Keratinocyte (primary cell): Measurements from ENCODE around the gene NACAD. TPM values are rescaled to one million over a fixed set of nuclear protein-coding genes. Genes with fewer than 3 reads are reported as not detected.

Experiments
- DNase-seq: peaks from one replicate; pipeline ENCODE4 v3.0.0-alpha.2; 2011; ENCODE audit warnings: low read depth, missing footprints, low spot score
- FAIRE-seq: peaks from 2 replicates; lab custom pipeline; 2011; peaks lifted over from hg19 to GRCh38; lab: Jason Lieb, UNC
- H2AFZ ChIP-seq: 2 replicates; pipeline ENCODE4 v1.6.0; 2012; ENCODE audit warnings: low read length, control low read depth, inconsistent platforms; ENCODE audit not compliant: control insufficient read depth
- H3K27ac ChIP-seq: 2 replicates; pipeline ENCODE4 v1.5.1; 2011; ENCODE audit warnings: low read length; ENCODE audit not compliant: control insufficient read depth, insufficient read depth
- H3K27me3 ChIP-seq: 3 replicates; pipeline ENCODE4 v1.6.0; 2011; ENCODE audit warnings: low read length; ENCODE audit not compliant: control insufficient read depth, insufficient read depth; ENCODE audit errors: extremely low read depth
- H3K36me3 ChIP-seq, 2 experiments: 2 replicates in 1 of 2; 3 replicates in 1 of 2; pipeline ENCODE4 v1.5.1; 2011; ENCODE audit warnings: low read length in 2 of 2, mild to moderate bottlenecking in 1 of 2; ENCODE audit not compliant: control insufficient read depth in 2 of 2, insufficient read depth in 2 of 2; ENCODE audit errors: extremely low read depth in 1 of 2
- H3K4me1 ChIP-seq: 3 replicates; pipeline ENCODE4 v1.5.1; 2011; ENCODE audit warnings: low read length; ENCODE audit not compliant: control insufficient read depth, insufficient read depth; ENCODE audit errors: extremely low read depth
- H3K4me2 ChIP-seq: 3 replicates; pipeline ENCODE4 v1.6.0; 2011; ENCODE audit warnings: low read depth, low read length; ENCODE audit not compliant: control insufficient read depth, insufficient read depth; ENCODE audit errors: extremely low read depth
- H3K4me3 ChIP-seq, 3 experiments: fragments of 200-600 bp in 1 of 3; sonication (generic) in 1 of 3; 2 replicates in 2 of 3; 3 replicates in 1 of 3; pipeline ENCODE4 v1.5.1; 2011 to 2016; ENCODE audit warnings: low read length in 3 of 3, mild to moderate bottlenecking in 3 of 3, control low read depth in 2 of 3, inconsistent platforms in 1 of 3, low read depth in 1 of 3, mixed read lengths in 1 of 3, mixed run types in 1 of 3, moderate library complexity in 1 of 3; ENCODE audit not compliant: control insufficient read depth in 2 of 3, insufficient read depth in 2 of 3; ENCODE audit errors: extremely low read depth in 1 of 3
- H3K79me2 ChIP-seq: 2 replicates; pipeline ENCODE4 v1.6.0; 2012; ENCODE audit warnings: low read length; ENCODE audit not compliant: control insufficient read depth, insufficient read depth
- H3K9ac ChIP-seq: 3 replicates; pipeline ENCODE4 v1.6.0; 2011; ENCODE audit warnings: low read length; ENCODE audit not compliant: control insufficient read depth, insufficient read depth; ENCODE audit errors: extremely low read depth
- H3K9me1 ChIP-seq: 3 replicates; pipeline ENCODE4 v1.6.0; 2011; ENCODE audit warnings: low read length; ENCODE audit not compliant: control insufficient read depth, insufficient read depth; ENCODE audit errors: extremely low read depth
- H3K9me3 ChIP-seq: 2 replicates; pipeline ENCODE4 v1.5.1; 2012; ENCODE audit warnings: low read depth, low read length; ENCODE audit not compliant: control insufficient read depth
- H4K20me1 ChIP-seq: 3 replicates; pipeline ENCODE4 v1.6.0; 2011; ENCODE audit warnings: low read length; ENCODE audit not compliant: control insufficient read depth, insufficient read depth; ENCODE audit errors: extremely low read depth
- EZH2 ChIP-seq: IDR thresholded peaks from one replicate; pipeline ENCODE4 v1.6.1; 2012; ENCODE audit warnings: inconsistent platforms, mild to moderate bottlenecking, low read length, moderate library complexity
- dilution Hi-C: fragments of 300-500 bp; cut with MboI; formaldehyde crosslinking; loops from one replicate; pipeline ENCODE4 v1.7.0; 2020; ENCODE audit warnings: low sequenced_read_pairs; ENCODE audit not compliant: extremely low pct_ligation_motif_present
- polyA plus RNA-seq, 5 experiments: library from polyadenylated mRNA; depleted of rRNA in 3 of 5; stranded (reverse) in 3 of 5; stranded (forward) in 1 of 5; unstranded in 1 of 5; fragments of >200 nt; gene quantifications; 1 replicate in 1 of 5; 2 replicates in 3 of 5; 3 replicates in 1 of 5; pipeline versions ENCODE4 v1.2.1 to v1.2.3, GENCODE V29; 2011 to 2012; ENCODE audit warnings: missing spikeins in 2 of 5, low read depth in 1 of 5, low replicate concordance in 1 of 5
- TF ChIP-seq, protein P1 (sequence below), 3 experiments: IDR thresholded peaks in 1 of 3; conservative IDR thresholded peaks in 1 of 3; optimal IDR thresholded peaks in 1 of 3; 2 replicates in 2 of 3; 3 replicates in 1 of 3; pipeline versions ENCODE3 to v1.5.1; 2011; ENCODE audit warnings: low read length in 3 of 3, mild to moderate bottlenecking in 3 of 3, moderate library complexity in 2 of 3, control low read depth in 1 of 3, inconsistent platforms in 1 of 3; ENCODE audit not compliant: insufficient read depth in 2 of 3; ENCODE audit errors: extremely low read depth in 1 of 3

Gene NACAD
- polyA plus RNA-seq, 1 donor (not counting 4 experiments of a cell fraction or from before 2014, with no cell fraction given), result 0.14 TPM

DNA sequence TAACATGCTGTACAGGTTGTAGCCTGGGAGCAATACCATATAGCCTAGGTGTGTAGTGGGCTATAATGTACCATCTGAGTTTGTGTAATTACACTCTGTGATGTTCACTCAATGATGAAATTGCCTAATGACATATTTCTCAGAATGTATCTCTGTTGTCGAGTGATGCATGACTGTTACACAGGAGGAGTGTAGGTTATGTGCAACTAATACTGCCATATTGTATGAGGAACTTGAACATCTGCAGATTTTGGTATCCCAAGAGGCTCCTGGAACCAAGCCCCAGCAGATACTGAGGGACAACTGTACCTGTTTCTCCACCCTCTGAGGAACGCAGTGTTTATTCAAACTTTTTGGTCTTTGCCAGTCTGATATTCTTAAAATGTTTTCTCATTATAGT, 38.6 kb downstream of the NACAD start:
- DNase-seq (no peak), FAIRE-seq (no peak)
- H3K27ac ChIP-seq, result no peak overlapping the region
- H2AFZ ChIP-seq, result no peak overlapping the region
- H3K36me3 ChIP-seq, result peaks cover 3 to 14% of the 10 kb centered on the region in 2 experiments
- no peak overlapping the region for H3K9ac ChIP-seq
- H3K9me3 ChIP-seq, result no peaks in the 10 kb centered on the region
- peaks cover 12% of the 10 kb centered on the region for H3K4me1 ChIP-seq
- TF ChIP-seq, protein P1, sequence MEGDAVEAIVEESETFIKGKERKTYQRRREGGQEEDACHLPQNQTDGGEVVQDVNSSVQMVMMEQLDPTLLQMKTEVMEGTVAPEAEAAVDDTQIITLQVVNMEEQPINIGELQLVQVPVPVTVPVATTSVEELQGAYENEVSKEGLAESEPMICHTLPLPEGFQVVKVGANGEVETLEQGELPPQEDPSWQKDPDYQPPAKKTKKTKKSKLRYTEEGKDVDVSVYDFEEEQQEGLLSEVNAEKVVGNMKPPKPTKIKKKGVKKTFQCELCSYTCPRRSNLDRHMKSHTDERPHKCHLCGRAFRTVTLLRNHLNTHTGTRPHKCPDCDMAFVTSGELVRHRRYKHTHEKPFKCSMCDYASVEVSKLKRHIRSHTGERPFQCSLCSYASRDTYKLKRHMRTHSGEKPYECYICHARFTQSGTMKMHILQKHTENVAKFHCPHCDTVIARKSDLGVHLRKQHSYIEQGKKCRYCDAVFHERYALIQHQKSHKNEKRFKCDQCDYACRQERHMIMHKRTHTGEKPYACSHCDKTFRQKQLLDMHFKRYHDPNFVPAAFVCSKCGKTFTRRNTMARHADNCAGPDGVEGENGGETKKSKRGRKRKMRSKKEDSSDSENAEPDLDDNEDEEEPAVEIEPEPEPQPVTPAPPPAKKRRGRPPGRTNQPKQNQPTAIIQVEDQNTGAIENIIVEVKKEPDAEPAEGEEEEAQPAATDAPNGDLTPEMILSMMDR (optimal IDR thresholded peaks at IDR 0.05 in 1 of 3, IDR thresholded peaks at IDR 0.05 in 1 of 3, conservative IDR thresholded peaks at IDR 0.05 in 1 of 3; ENCODE audit: extremely low read depth in 1 of 3, insufficient read depth in 2 of 3, low read length in 3 of 3), result no peak
- no peak for TF ChIP-seq EZH2
- no peak overlapping the region for H3K4me2 ChIP-seq
- no peaks in the 10 kb centered on the region for H3K27me3 ChIP-seq
- H3K79me2 ChIP-seq, result peaks cover 18% of the 10 kb centered on the region
- dilution Hi-C loops, result no loop called here
- H3K9me1 ChIP-seq, result no peaks in the 10 kb centered on the region
- no peak overlapping the region for H3K4me3 ChIP-seq
- H4K20me1 ChIP-seq, result no peaks in the 10 kb centered on the region

DNA sequence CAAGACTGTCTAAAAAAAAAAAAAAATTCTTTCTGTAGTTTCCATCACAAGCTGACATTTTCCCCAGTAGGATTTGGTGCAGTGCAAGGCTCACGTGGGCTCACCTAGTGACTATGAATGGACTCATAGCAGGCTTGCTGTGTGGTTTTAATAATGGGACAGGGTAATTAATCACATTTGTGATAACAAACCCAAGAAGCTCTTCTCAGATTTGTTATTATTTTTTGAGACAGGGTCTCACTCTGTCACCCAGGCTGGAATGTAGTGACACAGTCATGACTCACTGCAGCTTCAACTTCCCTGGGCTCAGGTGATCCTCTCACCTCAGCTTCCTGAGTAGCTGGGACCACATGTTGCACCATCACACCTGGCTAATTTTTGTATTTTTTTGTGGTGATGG, 40.0 kb downstream of the NACAD start:
- H3K9me3 ChIP-seq, result no peaks in the 10 kb centered on the region
- no peak overlapping the region for H3K4me3 ChIP-seq
- no peak overlapping the region for H2AFZ ChIP-seq
- H4K20me1 ChIP-seq, result no peaks in the 10 kb centered on the region
- dilution Hi-C loops, result no loop called here
- no peaks in the 10 kb centered on the region for H3K27me3 ChIP-seq
- no peak overlapping the region for H3K27ac ChIP-seq
- peaks cover 12% of the 10 kb centered on the region for H3K4me1 ChIP-seq
- no peak for TF ChIP-seq EZH2
- TF ChIP-seq, protein P1 (optimal IDR thresholded peaks at IDR 0.05 in 1 of 3, IDR thresholded peaks at IDR 0.05 in 1 of 3, conservative IDR thresholded peaks at IDR 0.05 in 1 of 3; ENCODE audit: extremely low read depth in 1 of 3, insufficient read depth in 2 of 3, low read length in 3 of 3), result no peak
- H3K9me1 ChIP-seq, result no peaks in the 10 kb centered on the region
- peaks cover 3 to 14% of the 10 kb centered on the region in 2 experiments for H3K36me3 ChIP-seq
- no peak for FAIRE-seq
- DNase-seq, result no peak
- no peak overlapping the region for H3K9ac ChIP-seq
- no peak overlapping the region for H3K4me2 ChIP-seq
- peaks cover 11% of the 10 kb centered on the region for H3K79me2 ChIP-seq
